CD4-positive, alpha-beta T cell treated with Interleukin-15 for 4 hours (primary cell): ENCODE results near the gene NAPB.
A peak's percentile ranks its signal among the peaks of the same experiment; 100 is the strongest.

Experiments used
- DNase-seq: peaks from one replicate; pipeline ENCODE4 v3.0.0-alpha.2; 2020; ENCODE audit warnings: low spot score

The NAPB gene

GRCh38 chr20:23437126-23437899 lies 16.0 kb upstream of the NAPB start:
- no peak for DNase-seq

GRCh38 chr20:23436681-23437080 lies 15.4 kb upstream of the NAPB start:
- no peak for DNase-seq

GRCh38 chr20:23435626-23436539 lies 14.6 kb upstream of the NAPB start:
- DNase-seq: no peak

GRCh38 chr20:23434521-23435313 lies 13.4 kb upstream of the NAPB start:
- DNase-seq: no peak

GRCh38 chr20:23433628-23434027 lies 12.3 kb upstream of the NAPB start:
- DNase-seq: no peak

- no peak for DNase-seq
Observed at GRCh38 chr20:23425129-23425528, 3.8 kb upstream of the NAPB start.

GRCh38 chr20:23419995-23420901 lies 1.0 kb downstream of the NAPB start:
- DNase-seq: peak; percentile 12

- DNase-seq: no peak
Observed at GRCh38 chr20:23419657-23419994, 1.7 kb downstream of the NAPB start.

GRCh38 chr20:23417861-23418260 lies 3.4 kb downstream of the NAPB start:
- no peak for DNase-seq

- peak; percentile 40 for DNase-seq
Observed at GRCh38 chr20:23415959-23416583, 5.2 kb downstream of the NAPB start.

GRCh38 chr20:23415555-23415954 lies 5.7 kb downstream of the NAPB start:
- no peak for DNase-seq

- no peak for DNase-seq
Observed at GRCh38 chr20:23414526-23415188, 6.6 kb downstream of the NAPB start.

GRCh38 chr20:23413862-23414422 lies 7.3 kb downstream of the NAPB start:
- DNase-seq: no peak

- no peak for DNase-seq
Observed at GRCh38 chr20:23412026-23412425, 9.3 kb downstream of the NAPB start.

- no peak for DNase-seq
Observed at GRCh38 chr20:23410916-23411695, 10.2 kb downstream of the NAPB start.

GRCh38 chr20:23409800-23410199 lies 11.5 kb downstream of the NAPB start:
- DNase-seq: no peak

GRCh38 chr20:23408957-23409356 lies 12.3 kb downstream of the NAPB start:
- DNase-seq: no peak

- peak; percentile 37 for DNase-seq
Observed at GRCh38 chr20:23407781-23408464, 13.4 kb downstream of the NAPB start.

- DNase-seq: no peak
Observed at GRCh38 chr20:23406880-23407279, 14.4 kb downstream of the NAPB start.
